Measurements from ENCODE around the gene PSMG4.

Gene PSMG4

DNA sequence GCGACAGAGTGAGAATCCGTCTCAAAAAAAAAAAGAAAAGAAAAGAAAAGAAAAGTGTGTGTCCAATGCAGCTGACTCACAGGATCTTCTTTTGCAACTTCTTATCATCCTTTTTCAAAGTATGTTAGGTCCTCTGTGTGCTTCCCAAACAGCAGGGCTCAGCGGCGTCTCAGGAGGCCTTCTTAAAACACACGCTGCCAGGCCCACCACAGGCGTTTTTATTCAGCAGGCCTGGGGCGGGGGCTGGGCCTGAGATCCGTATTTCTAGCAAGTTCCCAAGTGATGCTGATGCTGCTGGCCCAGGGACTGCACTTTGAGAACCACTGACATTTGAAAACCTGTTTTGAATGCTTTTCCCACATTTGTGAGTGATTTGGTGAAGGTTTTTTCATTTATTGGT, 57.1 kb downstream of the PSMG4 start:
- H3K27ac ChIP-seq (ENCODE audit: insufficient read depth, low read depth, low read length, poor library complexity, severe bottlenecking), result no peak overlapping the region
- H3K27me3 ChIP-seq (ENCODE audit: control insufficient read depth, insufficient read depth, low read length, poor library complexity, severe bottlenecking), result no peaks in the 10 kb centered on the region
- 70 to 71% methylated on average over 8 of the region's 8 CpGs for WGBS, 2 experiments
- no peak overlapping the region for H3K4me3 ChIP-seq (ENCODE audit: insufficient read depth, low read depth, low read length)
- H3K36me3 ChIP-seq (ENCODE audit: control insufficient read depth, insufficient read depth, low read length), result no peaks in the 10 kb centered on the region
- H3K4me1 ChIP-seq (ENCODE audit: control insufficient read depth, insufficient read depth, low read length), result no peaks in the 10 kb centered on the region
- H3K9me3 ChIP-seq (ENCODE audit: control insufficient read depth, low read length), result no peaks in the 10 kb centered on the region

DNA sequence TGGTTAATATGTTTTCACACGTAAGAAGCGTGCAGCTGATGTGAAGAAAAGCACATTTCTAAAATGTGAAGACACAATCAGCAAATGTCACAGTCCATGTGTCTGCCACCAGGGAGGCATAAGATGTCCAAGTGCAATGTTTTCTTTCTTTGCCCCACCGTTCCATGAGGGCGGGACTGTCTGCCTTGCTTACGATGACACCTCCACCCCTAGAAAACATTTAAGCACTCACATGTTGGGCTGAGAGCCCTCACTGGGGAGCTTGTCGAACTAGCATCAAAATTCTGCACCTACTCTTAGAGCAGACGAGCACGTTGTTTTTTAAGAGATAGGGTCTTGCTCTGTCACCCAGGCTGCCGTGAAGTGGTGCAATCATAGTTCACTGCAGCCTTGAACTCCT, 57.6 kb downstream of the PSMG4 start:
- Histone ChIP-seq H3K36me3 (ENCODE audit: control insufficient read depth, insufficient read depth, low read length) (no peaks in the 10 kb centered on the region), H3K27me3 (ENCODE audit: control insufficient read depth, insufficient read depth, low read length, poor library complexity, severe bottlenecking) (no peaks in the 10 kb centered on the region), H3K27ac (ENCODE audit: insufficient read depth, low read depth, low read length, poor library complexity, severe bottlenecking) (no peak overlapping the region), H3K4me1 (ENCODE audit: control insufficient read depth, insufficient read depth, low read length) (no peaks in the 10 kb centered on the region), H3K4me3 (ENCODE audit: insufficient read depth, low read depth, low read length) (no peak overlapping the region), H3K9me3 (ENCODE audit: control insufficient read depth, low read length) (no peaks in the 10 kb centered on the region)
- WGBS, 2 experiments, result 94 to 96% methylated on average over 9 of the region's 9 CpGs

DNA sequence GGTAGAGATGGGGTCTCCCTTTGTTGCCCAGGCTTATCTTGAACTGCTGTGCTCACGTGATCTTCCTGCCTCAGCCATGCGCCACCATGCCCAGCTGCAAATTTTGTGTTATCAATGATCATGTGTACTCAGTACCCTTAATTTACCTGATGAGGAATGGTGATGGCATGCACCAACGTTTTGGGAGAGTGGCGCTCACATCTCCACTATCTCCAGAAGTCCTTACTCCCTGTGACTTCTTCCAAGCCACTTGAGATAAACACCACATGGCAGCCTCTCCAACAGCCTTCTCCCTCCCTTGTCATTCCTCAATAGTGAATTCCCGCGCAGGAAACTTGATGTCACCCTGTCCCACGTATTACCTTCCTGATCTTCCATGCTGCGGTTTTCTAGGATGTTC, 58.1 kb downstream of the PSMG4 start:
- Histone ChIP-seq H3K27me3 (ENCODE audit: control insufficient read depth, insufficient read depth, low read length, poor library complexity, severe bottlenecking) (no peaks in the 10 kb centered on the region), H3K4me3 (ENCODE audit: insufficient read depth, low read depth, low read length) (no peak overlapping the region), H3K27ac (ENCODE audit: insufficient read depth, low read depth, low read length, poor library complexity, severe bottlenecking) (no peak overlapping the region), H3K9me3 (ENCODE audit: control insufficient read depth, low read length) (no peaks in the 10 kb centered on the region), H3K36me3 (ENCODE audit: control insufficient read depth, insufficient read depth, low read length) (no peaks in the 10 kb centered on the region), H3K4me1 (ENCODE audit: control insufficient read depth, insufficient read depth, low read length) (no peaks in the 10 kb centered on the region)
- 82 to 86% methylated on average over 8 of the region's 8 CpGs for WGBS, 2 experiments

Measured in ectodermal cell (in vitro differentiated cells).